Skeletal muscle tissue (tissue), 4 donors: ENCODE measurements around the gene OOSP1. TPM values are rescaled to one million over a fixed set of nuclear protein-coding genes. Genes with fewer than 3 reads are reported as not detected.

Experiments used
- H3K27ac ChIP-seq: one replicate; pipeline ENCODE4 v1.7.0; 2013; ENCODE audit warnings: mild to moderate bottlenecking, low read depth, low read length, inconsistent platforms
- H3K27me3 ChIP-seq, 3 donors: one replicate each; pipeline ENCODE4 v1.7.0; 2013; ENCODE audit warnings: low read length in 3 of 3; ENCODE audit not compliant: control insufficient read depth in 3 of 3, insufficient read depth in 3 of 3
- H3K36me3 ChIP-seq, 3 donors: one replicate each; pipeline ENCODE4 v1.7.0; 2013; ENCODE audit warnings: low read length in 3 of 3; ENCODE audit not compliant: control insufficient read depth in 3 of 3, insufficient read depth in 3 of 3
- H3K4me1 ChIP-seq, 3 donors: one replicate each; pipeline ENCODE4 v1.7.0; 2013; ENCODE audit warnings: low read length in 3 of 3, mild to moderate bottlenecking in 3 of 3; ENCODE audit not compliant: control insufficient read depth in 3 of 3, insufficient read depth in 3 of 3
- H3K4me3 ChIP-seq, 3 donors: one replicate each; pipeline ENCODE4 v1.7.0; 2013; ENCODE audit warnings: low read length in 3 of 3
- H3K9ac ChIP-seq, 3 donors: one replicate each; pipeline ENCODE4 v1.7.0; 2013; ENCODE audit warnings: low read length in 3 of 3, mild to moderate bottlenecking in 3 of 3, moderate library complexity in 2 of 3, low read depth in 1 of 3
- H3K9me3 ChIP-seq, 3 donors: one replicate each; pipeline ENCODE4 v1.7.0; 2013; ENCODE audit warnings: low read length in 3 of 3; ENCODE audit not compliant: control insufficient read depth in 3 of 3
- total RNA-seq: library from RNA; depleted of rRNA; stranded (reverse); fragments of >200 nt; gene quantifications from one replicate; pipeline ENCODE4 v1.2.3, GENCODE V29; 2014
- donor health status: Osteomylitis.

Gene OOSP1
- total RNA-seq, 1 donor from 2014 or later = not detected

- peaks cover 7 to 17% (median 9%) of the 10 kb centered on the region in 3 donors for H3K9me3 ChIP-seq
- no peak overlapping the region for H3K27ac ChIP-seq
- H3K4me3 ChIP-seq = no peak overlapping the region
- H3K9ac ChIP-seq = no peak overlapping the region
- no peaks in the 10 kb centered on the region for H3K27me3 ChIP-seq
- no peaks in the 10 kb centered on the region for H3K36me3 ChIP-seq
- no peaks in the 10 kb centered on the region for H3K4me1 ChIP-seq
These were observed 19.1 kb upstream of the OOSP1 start for GRCh38 chr11:59918987-59919589.

GRCh38 chr11:59923813-59924212, 14.4 kb upstream of the OOSP1 start:
- no peaks in the 10 kb centered on the region for H3K27me3 ChIP-seq
- H3K4me1 ChIP-seq = no peaks in the 10 kb centered on the region
- no peak overlapping the region for H3K27ac ChIP-seq
- H3K4me3 ChIP-seq = no peak overlapping the region
- no peak overlapping the region for H3K9ac ChIP-seq
- H3K9me3 ChIP-seq = peaks cover 6 to 21% (median 7%) of the 10 kb centered on the region in 3 donors
- no peaks in the 10 kb centered on the region for H3K36me3 ChIP-seq

- Histone ChIP-seq H3K9ac (no peak overlapping the region), H3K9me3 (no peaks in the 10 kb centered on the region), H3K36me3 (no peaks in the 10 kb centered on the region), H3K27me3 (no peaks in the 10 kb centered on the region), H3K4me3 (no peak overlapping the region), H3K4me1 (no peaks in the 10 kb centered on the region), H3K27ac (no peak overlapping the region)
These were observed 6.5 kb upstream of the OOSP1 start for GRCh38 chr11:59931688-59932087.

- Histone ChIP-seq H3K27ac (no peak overlapping the region), H3K4me3 (no peak overlapping the region), H3K9ac (no peak overlapping the region), H3K4me1 (no peaks in the 10 kb centered on the region), H3K36me3 (no peaks in the 10 kb centered on the region), H3K9me3 (no peaks in the 10 kb centered on the region), H3K27me3 (no peaks in the 10 kb centered on the region)
These were observed 486 bp downstream of the OOSP1 start for GRCh38 chr11:59938718-59939117.

GRCh38 chr11:59939482-59939881, 1.2 kb downstream of the OOSP1 start:
- no peaks in the 10 kb centered on the region for H3K27me3 ChIP-seq
- no peak overlapping the region for H3K9ac ChIP-seq
- H3K27ac ChIP-seq = no peak overlapping the region
- H3K4me3 ChIP-seq = no peak overlapping the region
- no peaks in the 10 kb centered on the region for H3K4me1 ChIP-seq
- no peaks in the 10 kb centered on the region for H3K9me3 ChIP-seq
- H3K36me3 ChIP-seq = no peaks in the 10 kb centered on the region

GRCh38 chr11:59941091-59941490, 2.9 kb downstream of the OOSP1 start:
- H3K4me3 ChIP-seq = no peak overlapping the region
- H3K9me3 ChIP-seq = no peaks in the 10 kb centered on the region
- H3K36me3 ChIP-seq = no peaks in the 10 kb centered on the region
- no peak overlapping the region for H3K27ac ChIP-seq
- H3K27me3 ChIP-seq = no peaks in the 10 kb centered on the region
- no peaks in the 10 kb centered on the region for H3K4me1 ChIP-seq
- H3K9ac ChIP-seq = no peak overlapping the region

GRCh38 chr11:59943997-59944714, 5.9 kb downstream of the OOSP1 start:
- no peak overlapping the region for H3K27ac ChIP-seq
- no peaks in the 10 kb centered on the region for H3K9me3 ChIP-seq

GRCh38 chr11:59944720-59945119, 6.5 kb downstream of the OOSP1 start:
- no peaks in the 10 kb centered on the region for H3K9me3 ChIP-seq
- no peak overlapping the region for H3K27ac ChIP-seq
- no peaks in the 10 kb centered on the region for H3K4me1 ChIP-seq
- no peak overlapping the region for H3K9ac ChIP-seq
- no peaks in the 10 kb centered on the region for H3K27me3 ChIP-seq
- H3K4me3 ChIP-seq = no peak overlapping the region
- no peaks in the 10 kb centered on the region for H3K36me3 ChIP-seq

More at GRCh38 chr11:59943997-59944714, 5.9 kb downstream of the OOSP1 start:
- Histone ChIP-seq H3K27me3 (no peaks in the 10 kb centered on the region), H3K4me1 (no peaks in the 10 kb centered on the region), H3K4me3 (no peak overlapping the region), H3K9ac (no peak overlapping the region), H3K36me3 (no peaks in the 10 kb centered on the region)

- Histone ChIP-seq H3K9me3 (no peaks in the 10 kb centered on the region), H3K9ac (no peak overlapping the region), H3K4me3 (no peak overlapping the region), H3K36me3 (no peaks in the 10 kb centered on the region), H3K27ac (no peak overlapping the region), H3K4me1 (no peaks in the 10 kb centered on the region), H3K27me3 (no peaks in the 10 kb centered on the region)
These were observed 15.4 kb downstream of the OOSP1 start for GRCh38 chr11:59953463-59954218.
